Nephron progenitor cell (in vitro differentiated cells): ENCODE measurements around the gene VMP1.
"Not testable (repeated sequence)": the region's sequence is repeated elsewhere in the genome, so short reads cannot be mapped to it uniquely, and the experiment has no call there.

ENCODE experiments used
- DNase-seq: peaks from one replicate; pipeline ENCODE4 v3.0.0; 2021
- H3K27ac Mint-ChIP-seq: 2 replicates; pipeline ENCODE4 v1.8.0; 2021; ENCODE audit warnings: mild to moderate bottlenecking, moderate library complexity, mixed read lengths
- H3K27me3 Mint-ChIP-seq: 2 replicates; pipeline ENCODE4 v1.8.0; 2021; ENCODE audit warnings: mild to moderate bottlenecking, low read depth, mixed read lengths; ENCODE audit not compliant: poor library complexity
- H3K36me3 Mint-ChIP-seq: 2 replicates; pipeline ENCODE4 v1.8.0; 2021; ENCODE audit warnings: low read depth, mixed read lengths
- H3K4me1 Mint-ChIP-seq: 2 replicates; pipeline ENCODE4 v1.8.0; 2021; ENCODE audit warnings: mixed read lengths
- H3K4me3 Mint-ChIP-seq: 2 replicates; pipeline ENCODE4 v1.8.0; 2021; ENCODE audit warnings: mild to moderate bottlenecking, moderate library complexity, mixed read lengths
- H3K9me3 Mint-ChIP-seq: 2 replicates; pipeline ENCODE4 v1.8.0; 2021; ENCODE audit warnings: mild to moderate bottlenecking, moderate library complexity, mixed read lengths
- TF ChIP-seq, protein P1 (sequence below): fragments of 200-600 bp; sonication (generic); IDR thresholded peaks from 2 replicates; pipeline ENCODE4 v1.5.0; 2021; ENCODE audit warnings: antibody characterized with exemption

Gene VMP1

GRCh38 chr17:59848778-59849177, 141.3 kb downstream of the VMP1 start:
- TF ChIP-seq, protein P1, sequence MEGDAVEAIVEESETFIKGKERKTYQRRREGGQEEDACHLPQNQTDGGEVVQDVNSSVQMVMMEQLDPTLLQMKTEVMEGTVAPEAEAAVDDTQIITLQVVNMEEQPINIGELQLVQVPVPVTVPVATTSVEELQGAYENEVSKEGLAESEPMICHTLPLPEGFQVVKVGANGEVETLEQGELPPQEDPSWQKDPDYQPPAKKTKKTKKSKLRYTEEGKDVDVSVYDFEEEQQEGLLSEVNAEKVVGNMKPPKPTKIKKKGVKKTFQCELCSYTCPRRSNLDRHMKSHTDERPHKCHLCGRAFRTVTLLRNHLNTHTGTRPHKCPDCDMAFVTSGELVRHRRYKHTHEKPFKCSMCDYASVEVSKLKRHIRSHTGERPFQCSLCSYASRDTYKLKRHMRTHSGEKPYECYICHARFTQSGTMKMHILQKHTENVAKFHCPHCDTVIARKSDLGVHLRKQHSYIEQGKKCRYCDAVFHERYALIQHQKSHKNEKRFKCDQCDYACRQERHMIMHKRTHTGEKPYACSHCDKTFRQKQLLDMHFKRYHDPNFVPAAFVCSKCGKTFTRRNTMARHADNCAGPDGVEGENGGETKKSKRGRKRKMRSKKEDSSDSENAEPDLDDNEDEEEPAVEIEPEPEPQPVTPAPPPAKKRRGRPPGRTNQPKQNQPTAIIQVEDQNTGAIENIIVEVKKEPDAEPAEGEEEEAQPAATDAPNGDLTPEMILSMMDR, result no peak
- H3K4me1 Mint-ChIP-seq, result peaks cover 47% of the 10 kb centered on the region
- H3K4me3 Mint-ChIP-seq, result no peak overlapping the region
- DNase-seq, result no peak
- peaks cover 2% of the 10 kb centered on the region for H3K27me3 Mint-ChIP-seq
- H3K9me3 Mint-ChIP-seq, result no peaks in the 10 kb centered on the region
- H3K36me3 Mint-ChIP-seq, result no peaks in the 10 kb centered on the region
- H3K27ac Mint-ChIP-seq, result no peak overlapping the region

DNA sequence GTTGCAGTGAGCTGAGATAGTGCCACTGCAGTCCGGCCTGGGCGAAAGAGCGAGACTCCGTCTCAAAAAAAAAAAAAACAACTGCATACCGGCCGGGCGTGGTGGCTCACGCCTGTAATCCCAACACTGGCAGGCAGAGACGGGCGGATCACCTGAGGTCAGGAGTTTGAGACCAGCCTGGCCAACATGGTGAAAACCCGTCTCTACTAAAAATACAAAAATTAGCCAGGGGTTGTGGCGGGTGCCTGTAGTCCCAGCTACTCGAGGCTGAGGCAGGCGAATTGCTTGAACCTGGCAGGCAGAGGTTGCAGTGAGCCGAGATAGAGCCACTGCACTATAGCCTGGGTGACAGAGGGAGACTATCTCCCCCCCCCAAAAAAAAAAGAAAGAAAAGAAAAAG, 142.9 kb downstream of the VMP1 start:
- H3K4me1 Mint-ChIP-seq, result peaks cover 40% of the 10 kb centered on the region
- not testable (repeated sequence) for H3K9me3 Mint-ChIP-seq, H3K27me3 Mint-ChIP-seq, H3K4me3 Mint-ChIP-seq, H3K27ac Mint-ChIP-seq, DNase-seq, H3K36me3 Mint-ChIP-seq

- TF ChIP-seq, protein P1, result no peak
- H3K4me1 Mint-ChIP-seq, result peaks cover 26% of the 10 kb centered on the region
- H3K4me3 Mint-ChIP-seq, result no peak overlapping the region
- no peaks in the 10 kb centered on the region for H3K36me3 Mint-ChIP-seq
- no peaks in the 10 kb centered on the region for H3K9me3 Mint-ChIP-seq
- H3K27me3 Mint-ChIP-seq, result peaks cover 2% of the 10 kb centered on the region
- H3K27ac Mint-ChIP-seq, result peak overlapping the region; percentile 21
- no peak for DNase-seq
These were observed 144.3 kb downstream of the VMP1 start for GRCh38 chr17:59851439-59852375.

DNA sequence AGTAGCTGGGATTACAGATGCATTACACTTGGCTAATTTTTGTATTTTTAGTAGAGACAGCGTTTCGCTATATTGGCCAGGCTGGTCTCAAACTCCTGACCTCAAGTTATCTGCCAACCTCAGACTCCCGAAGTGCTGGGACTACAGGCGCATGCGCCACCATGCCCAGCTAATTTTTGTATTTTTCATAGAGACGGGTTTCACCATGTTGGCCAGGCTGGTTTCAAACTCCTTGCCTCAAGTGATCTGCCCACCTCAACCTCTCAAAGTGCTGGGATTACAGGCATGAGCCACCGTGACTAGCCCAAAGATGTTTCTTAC, 145.4 kb downstream of the VMP1 start:
- H3K9me3 Mint-ChIP-seq, DNase-seq, H3K36me3 Mint-ChIP-seq, H3K4me3 Mint-ChIP-seq, H3K27me3 Mint-ChIP-seq, H3K27ac Mint-ChIP-seq: not testable (repeated sequence)
- H3K4me1 Mint-ChIP-seq, result peaks cover 18% of the 10 kb centered on the region

GRCh38 chr17:59853168-59853918, 145.9 kb downstream of the VMP1 start:
- no peaks in the 10 kb centered on the region for H3K9me3 Mint-ChIP-seq
- no peaks in the 10 kb centered on the region for H3K36me3 Mint-ChIP-seq
- H3K4me3 Mint-ChIP-seq, result no peak overlapping the region
- H3K27ac Mint-ChIP-seq, result peak overlapping the region; percentile 5
- no peak for DNase-seq
- TF ChIP-seq, protein P1, result no peak
- peaks cover 17% of the 10 kb centered on the region for H3K4me1 Mint-ChIP-seq
- peaks cover 2% of the 10 kb centered on the region for H3K27me3 Mint-ChIP-seq

GRCh38 chr17:59853919-59854729, 146.7 kb downstream of the VMP1 start:
- H3K9me3 Mint-ChIP-seq, DNase-seq, H3K4me3 Mint-ChIP-seq, H3K36me3 Mint-ChIP-seq, H3K27ac Mint-ChIP-seq, H3K27me3 Mint-ChIP-seq: not testable (repeated sequence)
- peaks cover 13% of the 10 kb centered on the region for H3K4me1 Mint-ChIP-seq
